ENCODE measurements around the gene ABCB6. TPM values are rescaled to one million over a fixed set of nuclear protein-coding genes. Genes with fewer than 3 reads are reported as not detected.

Gene ABCB6
- total RNA-seq, 1 donor from 2014 or later, result 69.9 TPM

Other genes with a start within 250 kb of the ABCB6 start
- gene FEV, start 233.8 kb downstream of the ABCB6 start, total RNA-seq, result not detected in 2 replicates
- gene CRYBA2, start 225.5 kb downstream of the ABCB6 start, total RNA-seq, result not detected in 2 replicates
- gene CFAP65, start 177.4 kb downstream of the ABCB6 start, total RNA-seq, result 0.03 TPM in 1 of 2 replicates, not detected in the other
- not detected in 2 replicates for gene IHH, start 158.0 kb downstream of the ABCB6 start, total RNA-seq
- gene NHEJ1, start 58.1 kb downstream of the ABCB6 start, total RNA-seq, result 18.5 and 22.0 TPM in 2 replicates
- 2.9 and 8.1 TPM in 2 replicates for gene SLC23A3, start 48.9 kb downstream of the ABCB6 start, total RNA-seq
- 31.5 and 43.7 TPM in 2 replicates for gene CNPPD1, start 42.0 kb downstream of the ABCB6 start, total RNA-seq
- 75.5 and 88.8 TPM in 2 replicates for gene RETREG2, start 40.7 kb downstream of the ABCB6 start, total RNA-seq
- gene ZFAND2B, start 12.2 kb downstream of the ABCB6 start, total RNA-seq, result 18.1 and 26.0 TPM in 2 replicates
- 73.2 and 73.7 TPM in 2 replicates for gene ATG9A, start 10.7 kb upstream of the ABCB6 start, total RNA-seq
- gene ANKZF1, start 10.8 kb upstream of the ABCB6 start, total RNA-seq, result 41.4 and 52.1 TPM in 2 replicates
- 12.1 and 14.9 TPM in 2 replicates for gene GLB1L, start 26.5 kb upstream of the ABCB6 start, total RNA-seq
- 31.2 and 31.4 TPM in 2 replicates for gene STK16, start 26.5 kb upstream of the ABCB6 start, total RNA-seq
- not detected in 2 replicates for gene TUBA4B, start 34.3 kb upstream of the ABCB6 start, total RNA-seq
- 17.9 and 19.6 TPM in 2 replicates for gene TUBA4A, start 35.0 kb upstream of the ABCB6 start, total RNA-seq
- 74.7 and 78.8 TPM in 2 replicates for gene DNAJB2, start 60.4 kb upstream of the ABCB6 start, total RNA-seq
- 23.5 and 45.4 TPM in 2 replicates for gene PTPRN, start 90.4 kb upstream of the ABCB6 start, total RNA-seq
- gene RESP18, start 113.8 kb upstream of the ABCB6 start, total RNA-seq, result not detected in 2 replicates
- 68.5 and 91.9 TPM in 2 replicates for gene DNPEP, start 169.0 kb upstream of the ABCB6 start, total RNA-seq
- gene DES, start 199.4 kb upstream of the ABCB6 start, total RNA-seq, result 1.1 and 3.0 TPM in 2 replicates
- 45.7 and 87.2 TPM in 2 replicates for gene SPEG, start 215.9 kb upstream of the ABCB6 start, total RNA-seq